Stimulated activated CD4-positive, alpha-beta T cell treated with anti-CD3 and anti-CD28 coated beads, Interleukin-1b, Interleukin-23, amount 100 ng/mL, for 1 hour (primary cell): ENCODE measurements around the gene MKS1.

Source experiments
- DNase-seq, 2 donors: peaks; one replicate each; pipeline ENCODE4 v3.0.0-alpha.2; 2020; ENCODE audit warnings: low read depth in 2 of 2

Gene MKS1

GRCh38 chr17:58244963-58245362 lies 25.9 kb upstream of the MKS1 start:
- DNase-seq, result no peak

GRCh38 chr17:58242171-58242784 lies 23.2 kb upstream of the MKS1 start:
- no peak for DNase-seq

DNA sequence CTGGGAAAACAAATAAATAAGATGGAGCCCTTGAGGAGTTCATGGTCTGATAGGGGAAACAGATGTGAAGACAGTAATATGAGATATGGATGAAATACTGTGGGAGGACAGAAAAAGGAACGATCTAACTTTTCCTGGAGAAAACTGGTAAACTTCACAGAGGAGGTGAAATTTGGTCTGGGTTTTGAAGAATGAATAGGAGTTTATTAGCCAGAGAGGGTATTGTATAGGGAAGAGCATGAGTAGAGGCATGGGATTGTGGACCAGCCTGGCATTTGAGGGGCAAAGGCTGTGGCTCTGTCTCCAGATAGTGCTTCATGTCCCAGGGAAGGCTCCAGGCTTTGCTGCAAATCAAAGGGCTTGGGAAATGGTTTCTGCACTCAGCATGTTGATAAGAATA lies 20.9 kb upstream of the MKS1 start:
- DNase-seq, result no peak

- DNase-seq, result no peak
Measured at GRCh38 chr17:58238147-58238634, 19.1 kb upstream of the MKS1 start, which contains the start of gene LPO. Gene LPO, plus strand, starts transcription at chr17:58238584. Its CDS starts 4,396 bp downstream, at chr17:58242980.

GRCh38 chr17:58236394-58236793 lies 17.3 kb upstream of the MKS1 start:
- DNase-seq, result no peak

DNA sequence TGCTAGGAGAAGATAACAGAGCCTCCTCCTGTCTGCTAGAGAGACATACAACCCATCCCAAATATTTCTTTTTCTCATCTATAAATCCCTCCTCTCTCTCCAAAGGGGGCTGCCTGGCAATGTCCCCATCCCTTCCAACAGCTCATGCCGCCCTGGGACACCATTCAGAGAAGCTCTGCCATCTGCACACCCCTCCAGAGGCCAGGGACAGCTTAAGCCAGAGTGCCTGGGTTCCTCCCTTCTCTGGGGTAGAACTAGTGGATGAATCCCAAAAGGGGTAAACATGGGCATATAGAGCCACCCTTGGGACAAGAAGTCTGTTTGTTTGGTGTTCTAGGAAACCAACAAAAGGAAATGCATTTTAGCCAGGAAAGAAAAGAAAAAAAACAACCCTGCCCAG lies 16.8 kb upstream of the MKS1 start:
- no peak for DNase-seq

DNA sequence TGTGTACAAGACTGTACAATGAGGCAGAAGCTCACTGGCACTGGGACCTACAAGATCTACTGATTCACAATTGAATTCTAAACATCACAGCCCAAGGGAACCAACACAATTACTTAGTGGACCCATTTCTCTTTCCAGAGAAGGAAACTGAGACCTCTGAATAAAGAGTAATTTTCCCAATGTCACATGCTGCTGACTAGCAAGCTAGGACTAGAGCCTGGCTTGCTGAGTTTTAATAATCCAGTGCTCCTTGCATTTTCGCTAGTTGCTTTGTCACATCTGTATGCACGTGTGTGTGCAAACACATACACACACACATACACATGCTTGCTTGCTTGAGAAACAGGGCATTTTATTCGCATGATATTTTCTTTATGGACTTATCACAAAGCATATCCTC lies 15.5 kb upstream of the MKS1 start:
- DNase-seq, result no peak

- no peak for DNase-seq
Measured at GRCh38 chr17:58233543-58233942, 14.5 kb upstream of the MKS1 start.

DNA sequence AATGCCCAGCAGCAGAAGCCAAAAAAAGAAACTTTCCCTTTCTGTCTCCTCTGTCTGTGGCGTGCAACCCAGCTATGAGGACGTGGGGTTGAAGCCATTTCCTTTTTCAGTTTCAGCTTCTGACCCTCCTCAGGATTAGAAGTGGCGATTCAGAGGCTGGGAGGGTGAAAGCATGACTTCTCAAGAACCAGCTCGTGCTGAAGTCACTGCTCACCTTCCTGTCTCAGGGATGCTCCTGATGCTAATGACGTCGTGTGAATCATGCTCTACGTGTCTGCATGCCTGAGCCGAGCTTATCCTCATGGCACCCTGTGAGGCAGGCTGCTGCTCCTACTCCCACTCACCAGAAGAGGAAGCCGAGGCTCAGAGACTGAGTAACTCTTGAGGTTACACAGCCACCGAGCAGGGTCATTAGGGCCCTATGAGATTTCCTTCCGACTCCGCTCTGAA lies 13.7 kb upstream of the MKS1 start:
- DNase-seq, result no peak

GRCh38 chr17:58231641-58232040 lies 12.6 kb upstream of the MKS1 start:
- no peak for DNase-seq

- DNase-seq, result no peak
Measured at GRCh38 chr17:58229881-58230280, 10.8 kb upstream of the MKS1 start.

GRCh38 chr17:58229384-58229783 lies 10.3 kb upstream of the MKS1 start:
- no peak for DNase-seq

DNA sequence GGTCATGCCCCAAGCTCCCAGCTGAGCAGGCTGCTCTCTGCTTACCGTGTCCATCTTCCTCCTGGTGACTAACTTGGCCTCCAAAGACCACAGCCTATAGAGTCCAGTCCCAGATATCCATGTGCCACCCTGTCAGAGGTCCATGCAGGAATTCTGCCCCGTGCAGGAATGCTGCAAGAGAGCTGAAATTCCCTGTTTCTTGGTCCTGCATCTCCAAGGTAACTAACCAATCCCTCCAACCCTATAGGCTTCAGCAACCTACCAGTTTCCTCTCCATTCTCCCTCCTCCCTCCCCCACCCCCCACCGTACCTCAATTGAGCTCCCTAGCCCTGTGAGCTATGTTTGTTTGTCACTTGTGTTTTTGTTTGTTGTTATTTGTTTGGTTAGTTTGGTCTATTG lies 9.6 kb upstream of the MKS1 start:
- DNase-seq, result no peak

DNA sequence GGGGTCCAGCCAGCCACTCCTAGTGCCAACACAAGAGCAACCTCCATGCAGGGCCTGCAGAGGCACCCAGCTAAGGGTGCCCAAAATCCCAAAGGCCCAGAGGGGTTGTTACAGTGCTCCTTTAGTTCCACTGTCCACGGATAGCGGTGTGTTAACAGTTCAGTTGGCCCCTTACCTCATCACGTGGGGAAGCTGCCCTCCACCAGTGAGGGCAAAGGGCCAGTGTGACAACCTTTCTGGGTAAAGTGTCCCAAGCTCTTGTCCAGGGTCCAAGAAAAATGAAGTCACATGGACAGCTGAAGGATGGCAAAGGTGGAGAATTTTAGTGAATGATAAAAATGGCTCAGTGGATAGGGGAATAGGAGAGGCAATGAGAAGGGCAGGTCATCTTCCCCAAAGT lies 8.7 kb upstream of the MKS1 start:
- no peak for DNase-seq

GRCh38 chr17:58224315-58224714 lies 5.3 kb upstream of the MKS1 start:
- DNase-seq, result no peak

- no peak for DNase-seq
Measured at GRCh38 chr17:58219789-58220183, 731 bp upstream of the MKS1 start.

DNA sequence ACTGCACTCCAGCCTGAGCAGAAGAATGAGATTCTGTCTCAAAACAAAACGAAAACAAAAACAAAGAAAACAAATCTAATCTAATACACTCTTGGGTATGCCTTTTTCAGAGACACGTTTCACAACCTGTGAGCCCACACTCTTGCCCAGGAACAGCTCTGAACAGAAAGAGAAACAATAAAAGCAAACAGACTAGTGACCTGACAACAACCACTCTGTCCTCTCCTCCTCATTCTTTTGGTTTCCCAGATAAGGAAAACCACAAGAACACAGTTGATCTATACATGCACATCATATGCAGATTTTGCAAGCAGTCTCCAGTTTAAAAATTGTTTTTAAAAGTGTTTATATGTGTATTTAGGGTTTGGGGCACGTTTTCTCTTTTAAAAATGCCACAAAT lies 1.3 kb downstream of the MKS1 start:
- DNase-seq, result no peak

DNA sequence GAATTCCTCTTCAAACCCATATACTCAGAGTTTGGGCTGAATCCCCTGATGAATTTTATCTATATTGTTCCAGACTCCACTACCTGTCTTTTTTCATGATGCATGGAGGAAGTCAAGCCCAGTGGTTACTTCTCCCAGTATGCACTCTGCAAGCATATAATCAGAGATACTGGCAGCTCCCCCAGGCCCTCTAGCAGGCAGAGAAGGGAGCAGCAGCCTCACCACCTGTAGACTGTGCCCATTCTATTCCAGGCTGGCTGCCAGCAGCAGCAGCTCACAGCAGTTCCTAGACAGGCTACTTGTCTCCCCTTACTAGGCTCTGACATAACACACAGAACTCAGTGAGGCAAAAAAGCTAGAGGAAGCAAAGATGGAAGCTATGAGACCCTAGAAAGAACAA lies 3.4 kb downstream of the MKS1 start:
- no peak for DNase-seq

DNA sequence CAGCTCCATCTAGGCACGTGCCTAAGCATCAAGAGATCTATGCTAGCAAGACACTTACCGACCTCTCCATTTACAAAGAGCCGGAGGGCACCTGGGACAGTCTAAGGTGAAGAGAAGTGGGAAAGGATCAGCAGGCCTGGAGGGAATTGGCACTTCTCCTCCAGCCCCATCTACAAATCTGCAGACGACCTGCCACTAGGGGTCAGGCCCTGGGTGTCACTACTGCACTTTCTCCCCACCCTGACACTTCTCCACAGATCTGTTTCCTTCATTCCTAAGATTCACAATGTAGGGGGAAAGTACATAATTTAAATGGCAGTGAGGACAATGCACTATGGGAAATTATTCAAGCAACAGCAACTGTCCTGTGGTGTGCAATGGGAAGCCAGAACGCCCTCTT lies 8.1 kb downstream of the MKS1 start:
- DNase-seq, result no peak

- no peak for DNase-seq
Measured at GRCh38 chr17:58208344-58208743, 10.7 kb downstream of the MKS1 start.

- DNase-seq, result no peak
Measured at GRCh38 chr17:58207451-58207850, 11.6 kb downstream of the MKS1 start.

- DNase-seq, result no peak
Measured at GRCh38 chr17:58205936-58206335, 13.1 kb downstream of the MKS1 start.

DNA sequence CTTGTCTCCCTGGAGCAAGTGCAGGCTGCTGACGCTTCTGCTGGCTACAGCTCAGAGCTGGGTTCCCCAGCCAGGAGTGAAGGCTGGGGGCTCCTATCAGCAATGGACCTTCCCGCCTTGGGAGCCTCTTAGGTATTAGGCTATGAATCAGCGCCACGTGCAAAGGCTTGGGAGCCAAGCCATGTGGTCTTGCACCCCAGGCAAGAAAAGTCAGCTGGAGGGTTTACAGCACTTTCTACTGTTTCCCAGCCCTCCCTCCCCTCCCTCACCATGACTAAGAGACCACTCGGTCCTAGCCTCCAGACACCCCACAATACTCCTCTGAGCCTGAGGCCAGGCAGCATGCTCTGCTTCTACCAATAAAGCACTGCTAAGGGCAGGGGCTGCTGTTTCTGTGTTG lies 14.3 kb downstream of the MKS1 start:
- DNase-seq, result no peak

GRCh38 chr17:58202859-58203258 lies 16.2 kb downstream of the MKS1 start:
- no peak for DNase-seq
